Measurements from ENCODE around the gene PTCSC3. TPM values are rescaled to one million over a fixed set of nuclear protein-coding genes. Genes with fewer than 3 reads are reported as not detected.

Gene PTCSC3
- total and polyA plus RNA-seq, 9 of the 15 experiments (the other 6 are each of a cell fraction or from before 2014, with no cell fraction given), result not detected

DNA sequence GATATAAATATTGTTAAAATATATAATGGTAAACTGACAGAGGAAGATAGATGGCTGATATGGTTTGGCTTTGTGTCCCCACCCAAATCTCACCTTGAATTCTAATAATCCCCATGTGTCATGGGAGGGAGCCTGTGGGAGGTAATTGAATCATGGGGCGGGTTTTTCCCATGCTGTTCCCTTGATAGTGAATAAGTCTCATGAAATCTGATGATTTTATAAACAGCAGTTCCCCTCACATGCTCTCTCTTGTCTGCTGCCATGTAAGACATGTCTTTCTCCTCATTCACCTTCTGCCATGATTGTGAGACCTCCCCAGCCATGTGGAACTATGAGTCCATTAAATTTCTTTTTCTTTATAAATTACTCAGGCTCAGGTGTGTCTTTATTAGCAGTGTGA, 46.3 kb downstream of the PTCSC3 start:
- Histone ChIP-seq H3K4me3 (no peak overlapping the region), H3K9me1 (ENCODE audit: control insufficient read depth, insufficient read depth, low read length) (no peaks in the 10 kb centered on the region), H4K20me1 (replicated peaks; ENCODE audit: control insufficient read depth, insufficient read depth, low read length) (no peaks in the 10 kb centered on the region), H3K4me2 (ENCODE audit: insufficient read depth, low read length) (no peak overlapping the region), H3K9ac (ENCODE audit: insufficient read depth in 1 of 2, low read depth in 2 of 2, low read length in 2 of 2) (no peak overlapping the region), H3K27ac (ENCODE audit: extremely low read depth, low read depth, low read length) (no peak overlapping the region), H3K79me2 (ENCODE audit: control insufficient read depth, insufficient read depth, low read length) (no peaks in the 10 kb centered on the region), H3K9me3 (replicated peaks; ENCODE audit: control insufficient read depth, insufficient read depth, low read depth, low read length) (no peaks in the 10 kb centered on the region), H3K27me3 (ENCODE audit: control insufficient read depth in 2 of 2, insufficient read depth in 2 of 2, low read length in 2 of 2) (no peaks in the 10 kb centered on the region), H2AFZ (ENCODE audit: low read depth, low read length) (no peak overlapping the region), H3K36me3 (ENCODE audit: control insufficient read depth, insufficient read depth, low read length) (no peaks in the 10 kb centered on the region), H3K4me1 (replicated peaks in 1 of 2; ENCODE audit: control insufficient read depth in 2 of 2, insufficient read depth in 2 of 2, low read length in 2 of 2) (no peaks in the 10 kb centered on the region)
- 0% methylated on average over 1 of the region's 1 CpG for WGBS (ENCODE audit: insufficient coverage, low coverage, missing lambda C conversion rate)
- ChIA-PET CTCF (ENCODE audit: low intra/inter-chr PET ratio) (no interaction called here), POLR2A (no interaction called here)
- FAIRE-seq (no peak), ATAC-seq (no peak), DNase-seq (ENCODE audit: extremely low read depth in 1 of 4, low spot score in 3 of 4) (no peak)
- TF ChIP-seq MLLT1 (IDR thresholded peaks at IDR 0.05) (no peak), SETDB1 (IDR thresholded peaks at IDR 0.05; ENCODE audit: low read length) (no peak), MXD1 (CRISPR knock-in tag; IDR thresholded peaks at IDR 0.05; ENCODE audit: borderline replicate concordance, poor library complexity, severe bottlenecking) (no peak), KLF1 (tag; IDR thresholded peaks at IDR 0.05) (no peak), CREM (IDR thresholded peaks at IDR 0.05; ENCODE audit: low read depth) (no peak), DNMT1 (IDR thresholded peaks at IDR 0.05) (no peak), ZFP91 (CRISPR knock-in tag; IDR thresholded peaks at IDR 0.05) (no peak), ZNF444 (CRISPR knock-in tag; IDR thresholded peaks at IDR 0.05) (no peak)
- TF ChIP-seq, protein P1, sequence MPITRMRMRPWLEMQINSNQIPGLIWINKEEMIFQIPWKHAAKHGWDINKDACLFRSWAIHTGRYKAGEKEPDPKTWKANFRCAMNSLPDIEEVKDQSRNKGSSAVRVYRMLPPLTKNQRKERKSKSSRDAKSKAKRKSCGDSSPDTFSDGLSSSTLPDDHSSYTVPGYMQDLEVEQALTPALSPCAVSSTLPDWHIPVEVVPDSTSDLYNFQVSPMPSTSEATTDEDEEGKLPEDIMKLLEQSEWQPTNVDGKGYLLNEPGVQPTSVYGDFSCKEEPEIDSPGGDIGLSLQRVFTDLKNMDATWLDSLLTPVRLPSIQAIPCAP (CRISPR knock-in tag; IDR thresholded peaks at IDR 0.05; ENCODE audit: borderline replicate concordance), result no peak
- intact Hi-C loops (cut with micrococcal nuclease) (no loop called here), in situ Hi-C loops (cut with MboI) (no loop called here)
- no TSS peak for BruUV-seq (replicated peaks)

Data from K562 (cell line).